GM19328 (cell line): Measurements from ENCODE around the gene PLA2G10.
"Not testable (repeated sequence)": the region's sequence is repeated elsewhere in the genome, so short reads cannot be mapped to it uniquely, and the experiment has no call there.

Experiments
- ATAC-seq: cut with Tn5 transposase; IDR thresholded peaks from one replicate; pipeline ENCODE4 v1.9.1; 2021; ENCODE audit warnings: mild to moderate bottlenecking, moderate library complexity; ENCODE audit not compliant: unreplicated experiment

The PLA2G10 gene, protein sequence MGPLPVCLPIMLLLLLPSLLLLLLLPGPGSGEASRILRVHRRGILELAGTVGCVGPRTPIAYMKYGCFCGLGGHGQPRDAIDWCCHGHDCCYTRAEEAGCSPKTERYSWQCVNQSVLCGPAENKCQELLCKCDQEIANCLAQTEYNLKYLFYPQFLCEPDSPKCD

DNA sequence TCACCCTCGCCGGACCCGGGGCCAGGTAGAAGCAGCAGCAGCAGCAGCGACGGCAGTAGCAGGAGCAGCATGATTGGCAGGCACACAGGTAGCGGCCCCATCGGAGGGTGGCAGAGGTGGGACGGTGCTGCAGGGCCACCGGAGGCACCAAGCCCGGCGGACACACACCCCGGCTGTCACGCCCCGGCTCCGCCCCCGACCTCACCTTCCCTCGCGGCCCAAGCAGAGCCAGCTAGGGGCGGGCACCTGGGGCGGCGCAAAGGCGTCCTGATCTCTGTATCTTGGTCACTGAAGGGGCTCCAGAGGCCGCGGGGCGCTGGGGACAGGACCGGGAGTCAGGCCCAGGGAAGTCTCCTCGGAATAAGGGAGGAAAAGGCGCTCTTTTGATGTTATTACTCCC, at the start of gene PLA2G10:
Gene PLA2G10 (minus strand): TSS at position 180 of the 400 bp plus-strand sequence. CDS start 79 bp downstream, at position 101.
- not testable (repeated sequence) for ATAC-seq

DNA sequence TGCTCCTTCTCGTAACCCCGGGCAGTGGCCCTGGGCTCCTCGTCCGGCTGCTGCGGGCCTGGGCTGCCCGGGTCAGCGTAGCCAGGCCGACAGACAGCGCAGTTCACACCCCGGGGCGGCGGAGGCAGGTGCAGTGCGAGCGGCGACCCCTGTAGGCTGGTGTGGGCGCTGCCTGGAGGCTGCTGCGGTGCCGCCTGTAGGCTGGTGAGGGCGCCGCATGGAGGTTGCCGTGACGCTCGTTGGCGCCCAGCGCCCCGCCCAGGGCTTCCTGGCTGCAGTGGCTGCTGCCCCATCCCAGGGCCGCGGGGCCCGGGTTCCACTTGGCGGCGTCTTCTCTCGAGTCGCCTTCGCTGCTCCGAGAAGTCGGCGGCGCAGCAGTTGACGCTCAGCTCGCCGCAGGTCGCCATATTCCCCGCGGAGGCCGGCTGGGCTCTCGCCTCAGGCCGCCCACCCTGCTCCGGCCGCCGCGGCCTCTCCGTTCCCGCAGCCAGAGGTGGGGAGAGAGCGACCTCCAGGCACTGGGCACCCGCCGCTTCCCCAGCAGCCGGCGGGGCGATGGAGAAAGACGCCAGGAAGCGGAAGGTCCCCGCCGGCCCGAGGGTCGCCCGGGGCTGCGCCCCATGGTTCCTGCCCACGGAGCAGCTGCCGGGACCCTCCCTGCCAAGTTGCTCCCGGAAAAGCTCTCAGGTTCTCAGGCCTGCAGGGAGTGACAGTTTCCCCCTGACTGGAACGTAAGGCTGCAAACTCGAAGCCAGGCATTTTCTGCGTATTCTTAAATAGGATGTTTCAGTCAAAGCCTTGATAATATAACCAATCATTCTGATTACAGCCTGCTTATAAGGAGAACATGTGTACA, 48.4 kb upstream of the PLA2G10 start, which contains the start of gene NPIPA2:
Gene NPIPA2 (plus strand): TSS at position 261 of the 856 bp plus-strand sequence. CDS start 5,533 bp downstream, outside the sequence.
- ATAC-seq, result peak; percentile 96

DNA sequence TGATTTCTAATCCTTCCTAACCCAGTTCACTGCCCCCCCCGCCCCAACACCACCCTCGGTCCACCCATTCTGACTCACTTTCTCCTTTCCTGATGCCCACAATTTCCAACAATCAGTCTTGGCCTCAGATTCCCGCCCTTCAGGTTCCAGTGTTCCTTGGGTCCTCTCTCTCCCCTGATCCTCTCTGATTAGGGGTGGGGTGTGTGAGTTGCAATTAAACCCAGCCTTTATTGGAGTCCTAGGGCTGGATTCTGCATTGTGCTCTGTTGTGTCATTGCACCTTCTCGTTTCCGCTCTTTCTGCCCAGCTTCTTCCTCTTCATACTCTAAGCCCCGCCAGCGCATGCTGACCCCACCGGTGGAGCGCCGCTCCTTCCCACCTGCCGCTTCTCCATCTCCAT, 47.7 kb upstream of the PLA2G10 start:
- not testable (repeated sequence) for ATAC-seq

DNA sequence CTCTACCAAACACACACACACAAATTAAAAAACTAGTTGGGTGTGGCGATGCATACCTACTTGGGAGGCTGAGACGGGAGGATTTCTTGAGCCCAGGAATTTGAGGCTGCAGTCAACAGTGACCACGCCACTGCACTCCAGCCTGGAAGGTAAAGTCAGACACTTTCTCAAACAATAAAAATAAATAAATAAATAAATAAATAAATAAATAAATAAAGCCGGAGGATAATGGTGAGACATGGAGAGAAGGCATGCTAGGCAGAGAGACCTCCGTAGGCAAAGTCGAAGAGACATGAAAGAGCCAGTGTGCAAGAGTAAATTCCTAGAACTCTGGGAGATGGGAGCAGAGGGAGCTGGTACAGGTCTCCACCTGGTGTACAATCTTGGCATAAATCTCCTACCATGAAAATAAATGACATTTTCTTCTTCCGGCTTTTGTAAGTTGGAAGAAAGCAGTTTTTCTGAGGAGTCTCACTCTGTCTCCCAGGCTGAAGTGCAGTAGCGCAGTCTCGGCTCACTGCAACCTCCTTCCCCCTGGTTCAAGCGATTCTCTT, 46.8 kb upstream of the PLA2G10 start:
- not testable (repeated sequence) for ATAC-seq

DNA sequence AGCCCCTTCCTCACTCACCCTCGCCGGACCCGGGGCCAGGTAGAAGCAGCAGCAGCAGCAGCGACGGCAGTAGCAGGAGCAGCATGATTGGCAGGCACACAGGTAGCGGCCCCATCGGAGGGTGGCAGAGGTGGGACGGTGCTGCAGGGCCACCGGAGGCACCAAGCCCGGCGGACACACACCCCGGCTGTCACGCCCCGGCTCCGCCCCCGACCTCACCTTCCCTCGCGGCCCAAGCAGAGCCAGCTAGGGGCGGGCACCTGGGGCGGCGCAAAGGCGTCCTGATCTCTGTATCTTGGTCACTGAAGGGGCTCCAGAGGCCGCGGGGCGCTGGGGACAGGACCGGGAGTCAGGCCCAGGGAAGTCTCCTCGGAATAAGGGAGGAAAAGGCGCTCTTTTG, 39.1 kb upstream of the PLA2G10 start:
- ATAC-seq, result not testable (repeated sequence)

DNA sequence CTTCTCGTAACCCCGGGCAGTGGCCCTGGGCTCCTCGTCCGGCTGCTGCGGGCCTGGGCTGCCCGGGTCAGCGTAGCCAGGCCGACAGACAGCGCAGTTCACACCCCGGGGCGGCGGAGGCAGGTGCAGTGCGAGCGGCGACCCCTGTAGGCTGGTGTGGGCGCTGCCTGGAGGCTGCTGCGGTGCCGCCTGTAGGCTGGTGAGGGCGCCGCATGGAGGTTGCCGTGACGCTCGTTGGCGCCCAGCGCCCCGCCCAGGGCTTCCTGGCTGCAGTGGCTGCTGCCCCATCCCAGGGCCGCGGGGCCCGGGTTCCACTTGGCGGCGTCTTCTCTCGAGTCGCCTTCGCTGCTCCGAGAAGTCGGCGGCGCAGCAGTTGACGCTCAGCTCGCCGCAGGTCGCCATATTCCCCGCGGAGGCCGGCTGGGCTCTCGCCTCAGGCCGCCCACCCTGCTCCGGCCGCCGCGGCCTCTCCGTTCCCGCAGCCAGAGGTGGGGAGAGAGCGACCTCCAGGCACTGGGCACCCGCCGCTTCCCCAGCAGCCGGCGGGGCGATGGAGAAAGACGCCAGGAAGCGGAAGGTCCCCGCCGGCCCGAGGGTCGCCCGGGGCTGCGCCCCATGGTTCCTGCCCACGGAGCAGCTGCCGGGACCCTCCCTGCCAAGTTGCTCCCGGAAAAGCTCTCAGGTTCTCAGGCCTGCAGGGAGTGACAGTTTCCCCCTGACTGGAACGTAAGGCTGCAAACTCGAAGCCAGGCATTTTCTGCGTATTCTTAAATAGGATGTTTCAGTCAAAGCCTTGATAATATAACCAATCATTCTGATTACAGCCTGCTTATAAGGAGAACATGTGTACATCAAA, 9.3 kb upstream of the PLA2G10 start, which contains the start of gene NPIPA3:
Gene NPIPA3 (plus strand): TSS at position 256 of the 856 bp plus-strand sequence. CDS start 5,533 bp downstream, outside the sequence.
- ATAC-seq, result peak; percentile 96

DNA sequence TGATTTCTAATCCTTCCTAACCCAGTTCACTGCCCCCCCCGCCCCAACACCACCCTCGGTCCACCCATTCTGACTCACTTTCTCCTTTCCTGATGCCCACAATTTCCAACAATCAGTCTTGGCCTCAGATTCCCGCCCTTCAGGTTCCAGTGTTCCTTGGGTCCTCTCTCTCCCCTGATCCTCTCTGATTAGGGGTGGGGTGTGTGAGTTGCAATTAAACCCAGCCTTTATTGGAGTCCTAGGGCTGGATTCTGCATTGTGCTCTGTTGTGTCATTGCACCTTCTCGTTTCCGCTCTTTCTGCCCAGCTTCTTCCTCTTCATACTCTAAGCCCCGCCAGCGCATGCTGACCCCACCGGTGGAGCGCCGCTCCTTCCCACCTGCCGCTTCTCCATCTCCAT, 8.6 kb upstream of the PLA2G10 start:
- not testable (repeated sequence) for ATAC-seq

DNA sequence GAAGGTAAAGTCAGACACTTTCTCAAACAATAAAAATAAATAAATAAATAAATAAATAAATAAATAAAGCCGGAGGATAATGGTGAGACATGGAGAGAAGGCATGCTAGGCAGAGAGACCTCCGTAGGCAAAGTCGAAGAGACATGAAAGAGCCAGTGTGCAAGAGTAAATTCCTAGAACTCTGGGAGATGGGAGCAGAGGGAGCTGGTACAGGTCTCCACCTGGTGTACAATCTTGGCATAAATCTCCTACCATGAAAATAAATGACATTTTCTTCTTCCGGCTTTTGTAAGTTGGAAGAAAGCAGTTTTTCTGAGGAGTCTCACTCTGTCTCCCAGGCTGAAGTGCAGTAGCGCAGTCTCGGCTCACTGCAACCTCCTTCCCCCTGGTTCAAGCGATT, 7.8 kb upstream of the PLA2G10 start:
- ATAC-seq, result not testable (repeated sequence)

DNA sequence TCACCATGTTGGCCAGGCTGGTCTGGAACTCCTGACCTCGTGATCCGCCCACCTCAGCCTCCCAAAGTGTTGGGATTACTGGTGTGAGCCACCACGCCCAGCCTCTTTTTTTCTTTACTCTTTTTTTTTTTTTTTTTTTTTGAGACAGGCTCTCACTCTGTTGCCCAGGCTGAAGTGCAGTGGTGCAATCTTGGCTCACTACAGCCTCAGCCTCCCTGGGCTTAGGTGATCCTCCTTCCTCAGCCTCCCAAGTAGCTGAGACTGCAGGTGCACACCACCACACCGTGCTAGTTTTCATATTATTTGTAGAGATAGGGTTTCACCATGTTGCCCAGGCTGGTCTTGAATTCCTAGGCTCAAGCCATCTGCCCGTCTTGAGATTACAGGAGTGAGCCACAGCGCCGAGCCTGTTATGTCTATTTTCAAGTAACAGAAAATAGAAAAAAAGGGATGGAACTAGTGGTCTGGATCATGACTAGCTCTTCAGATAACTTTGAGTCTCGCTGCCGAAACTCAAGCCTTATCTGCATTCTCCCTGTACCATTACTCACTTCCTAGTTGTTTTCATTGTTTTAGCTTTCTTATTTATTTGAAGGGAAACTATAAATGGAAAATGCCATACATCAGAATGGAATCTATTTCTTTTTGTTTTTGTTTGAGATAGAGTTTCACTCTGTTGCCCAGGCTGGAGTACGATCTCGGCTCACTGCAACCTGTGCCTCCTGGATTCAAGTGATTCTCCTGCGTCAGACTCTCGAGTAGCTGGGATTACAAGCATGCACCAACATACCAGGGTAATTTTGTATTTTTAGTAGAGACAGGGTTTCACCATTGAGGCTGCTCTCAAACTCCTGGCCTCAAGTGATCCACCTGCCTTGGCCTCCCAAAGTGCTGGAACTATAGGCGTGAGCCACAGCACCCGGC, 8.0 kb downstream of the PLA2G10 start:
- ATAC-seq, result not testable (repeated sequence)

DNA sequence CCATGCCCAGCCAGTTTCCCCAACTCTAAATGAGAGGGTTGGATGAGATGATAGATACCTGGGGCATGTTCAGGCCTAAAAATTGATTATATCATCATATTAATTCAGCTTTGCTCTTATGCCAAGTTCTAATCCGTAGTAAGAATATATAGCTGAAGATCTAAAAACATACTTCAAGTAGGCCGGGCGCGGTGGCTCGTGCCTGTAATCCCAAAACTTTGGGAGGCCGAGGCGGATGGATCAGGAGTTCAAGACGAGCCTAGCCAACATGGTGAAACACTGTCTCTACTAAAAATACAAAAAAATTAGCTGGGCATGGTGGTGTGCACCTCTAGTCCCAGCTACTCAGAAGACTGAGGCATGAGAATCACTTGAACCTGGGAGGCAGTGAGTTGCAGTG, 12.0 kb downstream of the PLA2G10 start:
- no peak for ATAC-seq

DNA sequence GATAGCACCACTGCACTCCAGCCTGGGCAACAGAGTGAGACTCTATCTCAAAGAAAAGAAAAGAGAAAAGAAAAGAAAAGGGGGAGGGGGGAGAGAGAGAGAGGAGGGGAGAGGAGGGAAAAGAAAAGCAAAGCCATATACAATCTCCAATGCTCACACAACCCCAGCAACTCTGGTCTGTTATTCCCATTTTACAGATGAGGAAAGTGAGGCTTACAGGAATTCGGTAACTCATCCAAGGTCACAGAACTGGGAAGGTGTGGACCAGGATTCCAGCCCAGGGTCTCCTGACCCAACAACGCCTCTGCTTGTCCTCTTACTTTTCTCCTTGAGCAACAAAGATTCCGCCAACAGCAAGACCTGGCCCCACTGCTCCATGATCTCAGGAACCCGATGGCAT, 13.0 kb downstream of the PLA2G10 start:
- ATAC-seq, result no peak

DNA sequence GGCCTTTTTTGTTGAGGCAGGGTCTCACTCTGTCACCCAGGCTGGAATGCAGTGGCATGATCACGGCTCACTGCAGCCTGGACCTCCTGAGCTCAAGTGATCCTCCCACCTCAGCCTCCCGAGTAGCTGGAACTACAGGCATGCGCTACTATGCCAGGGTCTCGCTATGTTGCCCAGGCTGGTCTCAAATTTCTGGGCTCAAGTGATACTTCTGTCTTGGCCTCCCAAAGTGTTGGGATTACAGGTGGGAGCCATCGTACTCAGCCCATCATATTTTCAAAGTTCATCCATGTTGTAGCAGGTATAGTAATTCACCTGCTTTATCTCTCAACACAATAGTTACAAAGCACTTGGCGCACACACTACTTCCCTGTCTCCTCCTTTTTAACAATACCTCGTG, 13.7 kb downstream of the PLA2G10 start:
- not testable (repeated sequence) for ATAC-seq

DNA sequence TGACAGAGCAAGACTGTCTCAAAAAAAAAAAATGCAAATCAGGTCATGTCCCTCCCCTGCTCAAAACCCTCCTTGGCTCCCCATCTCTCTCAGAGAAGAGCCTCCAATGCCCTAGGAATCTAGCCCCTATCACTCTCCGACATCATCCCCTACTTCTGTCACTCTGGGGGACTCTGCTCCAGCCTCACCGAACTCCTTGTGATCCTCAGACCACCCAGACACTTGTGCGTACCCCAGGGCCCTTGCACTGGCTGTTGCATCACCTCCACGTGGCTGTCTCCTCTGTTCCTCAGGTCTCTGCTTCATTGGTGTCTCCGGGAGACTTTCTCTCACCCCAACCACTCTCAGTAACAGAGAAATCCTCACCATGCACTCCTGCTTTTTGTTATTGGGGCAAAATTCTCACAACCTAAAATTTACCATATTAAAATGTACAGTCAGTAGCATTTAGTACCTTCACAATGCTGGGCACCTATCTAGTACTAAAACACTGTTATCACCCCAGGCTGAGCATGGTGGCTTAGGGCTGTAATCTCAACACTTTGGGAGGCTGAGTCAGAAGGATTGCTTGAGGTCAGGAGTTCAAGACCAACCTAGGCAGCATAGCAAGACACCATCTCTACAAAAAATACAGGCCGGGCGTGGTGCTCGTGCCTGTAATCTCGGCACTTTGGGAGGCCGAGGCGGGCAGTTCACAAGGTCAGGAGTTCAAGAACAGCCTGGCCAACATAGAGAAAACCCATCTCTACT, 15.2 kb downstream of the PLA2G10 start:
- no peak for ATAC-seq

DNA sequence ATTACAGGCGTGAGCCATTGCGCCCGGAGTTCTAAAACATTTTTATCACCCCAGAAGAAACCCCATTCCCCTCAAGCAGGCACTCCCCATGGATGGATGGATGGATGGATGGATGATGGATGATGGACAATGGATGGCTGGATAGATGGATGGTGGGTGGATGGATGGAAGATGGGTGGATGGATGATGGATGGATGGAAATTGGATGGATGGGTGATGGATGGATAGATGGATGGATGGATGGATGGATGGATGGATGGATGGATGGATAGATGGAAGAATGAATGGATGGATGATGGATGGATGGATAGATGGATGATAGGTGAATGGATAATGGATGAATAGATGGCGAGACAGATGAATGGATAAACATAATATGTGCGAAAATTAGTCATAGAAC, 16.5 kb downstream of the PLA2G10 start:
- ATAC-seq, result no peak

DNA sequence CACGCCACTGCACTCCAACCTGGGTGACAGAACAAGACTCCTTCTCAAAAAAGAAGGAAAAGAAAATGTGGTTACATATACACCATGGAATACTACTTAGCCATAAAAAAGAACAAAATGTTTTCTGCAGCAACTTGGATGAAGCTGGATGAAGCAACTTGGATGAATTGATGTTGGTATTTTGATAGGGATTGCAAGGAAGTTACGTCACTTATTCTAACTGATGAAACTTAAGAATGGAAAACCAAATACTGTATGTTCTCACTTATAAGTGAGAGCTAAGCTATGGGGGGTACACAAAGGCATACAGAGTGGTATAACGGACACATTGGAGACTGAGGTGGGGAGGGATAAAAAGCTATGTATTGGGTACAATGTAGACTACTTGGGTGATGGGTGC, 17.5 kb downstream of the PLA2G10 start:
- ATAC-seq, result no peak

DNA sequence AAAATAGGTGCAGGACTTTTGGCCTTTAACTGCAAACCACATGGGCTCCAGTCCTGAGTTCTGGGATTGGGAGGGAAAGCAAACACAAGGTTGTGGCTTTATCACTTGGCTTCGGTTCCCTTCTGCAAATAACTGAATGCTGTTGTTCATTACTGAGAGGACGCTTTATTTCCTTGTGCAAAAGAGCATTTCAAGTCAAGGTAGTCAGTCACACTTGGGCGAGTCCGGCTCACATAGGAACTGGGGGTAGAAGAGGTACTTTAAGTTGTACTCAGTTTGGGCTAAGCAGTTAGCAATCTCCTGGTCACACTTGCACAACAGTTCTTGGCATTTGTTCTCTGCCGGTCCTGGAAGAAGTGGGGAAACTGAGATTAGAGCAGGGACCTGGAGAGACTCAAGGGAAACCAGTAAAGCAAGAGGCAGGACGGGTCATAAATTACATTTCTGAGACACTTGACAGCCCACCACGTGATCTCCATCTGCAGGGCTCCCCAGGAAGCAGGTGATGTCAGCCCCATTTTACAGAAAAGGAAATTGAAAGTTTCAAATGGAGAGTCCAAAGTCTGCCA, 21.6 kb downstream of the PLA2G10 start:
- peak; percentile 57 for ATAC-seq

DNA sequence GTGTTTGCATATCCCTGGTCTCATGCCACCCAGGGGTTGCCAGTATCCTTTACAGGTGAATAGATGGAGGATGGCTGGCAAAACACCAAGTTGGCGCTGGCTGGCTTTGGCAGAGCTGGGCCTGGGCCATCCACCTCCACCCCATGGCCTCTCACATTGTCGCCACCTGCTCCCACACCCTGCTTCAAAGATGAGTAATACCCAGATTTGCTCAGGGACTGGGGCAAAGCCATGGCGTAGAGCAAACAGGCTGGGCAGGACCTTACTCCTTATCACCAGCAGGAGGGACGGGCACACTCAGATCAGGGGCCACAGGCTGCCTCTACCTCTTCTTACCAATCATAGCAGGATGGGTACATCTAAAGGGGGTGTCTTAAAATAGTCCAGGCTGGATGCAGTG, 24.3 kb downstream of the PLA2G10 start:
- ATAC-seq, result no peak

DNA sequence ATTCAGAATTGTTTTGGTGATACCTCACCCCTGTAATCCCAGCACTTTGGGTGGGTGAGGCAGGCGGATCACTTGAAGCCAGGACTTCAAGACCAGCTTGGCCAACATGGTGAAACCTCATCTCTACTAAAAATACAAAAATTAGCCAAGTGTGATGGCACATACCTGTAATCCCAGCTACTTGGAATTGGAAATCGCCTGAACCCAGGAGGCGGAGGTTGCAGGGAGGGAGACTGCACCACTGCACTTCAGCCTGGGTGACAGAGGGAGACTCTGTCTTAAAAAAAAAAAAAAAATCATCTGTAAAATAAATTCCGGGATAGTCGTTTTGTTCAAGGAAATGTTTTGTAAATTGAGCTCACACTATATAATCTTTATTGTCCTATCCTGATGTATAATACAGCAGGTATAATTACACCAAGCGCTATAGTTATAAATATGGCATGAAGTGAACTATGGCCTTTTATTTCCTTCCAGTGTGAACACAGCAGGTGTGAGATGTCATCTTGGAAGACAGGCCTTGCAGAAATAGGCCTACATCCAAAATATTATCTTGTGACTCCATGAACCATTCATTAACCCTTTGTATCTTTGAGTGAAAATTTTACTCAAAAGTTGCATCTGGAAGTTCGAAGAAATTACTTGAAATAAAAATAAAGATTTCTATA, 25.4 kb downstream of the PLA2G10 start:
- ATAC-seq, result no peak
